H1 (cell line): ENCODE data around the gene TMPRSS4. TPM values are rescaled to one million over a fixed set of nuclear protein-coding genes. Genes with fewer than 3 reads are reported as not detected.

Source experiments
- CTCF ChIA-PET: fragments of 300-600 bp; sonication (Branson Sonifier 250); formaldehyde crosslinking; loops from one replicate; lab custom pipeline; 2021; ENCODE audit not compliant: partially characterized antibody; lab: Charles Lee
- POLR2A ChIA-PET: fragments of 300-600 bp; sonication (Branson Sonifier 250); formaldehyde crosslinking; loops from one replicate; lab custom pipeline; 2021; ENCODE audit warnings: inconsistent platforms; ENCODE audit not compliant: partially characterized antibody; lab: Charles Lee
- DNase-seq, 2 experiments: peaks; one replicate each; pipeline versions ENCODE4 v3.0.0 to v3.0.0-alpha.2; 2010 to 2022; ENCODE audit warnings: low spot score in 2 of 2, low read depth in 1 of 2, mixed read lengths in 1 of 2
- FAIRE-seq: peaks from 2 replicates; lab custom pipeline; 2011; peaks lifted over from hg19 to GRCh38; lab: Jason Lieb, UNC
- H2AFZ ChIP-seq: 2 replicates; pipeline ENCODE4 v1.8.1; 2012; ENCODE audit warnings: low read length, inconsistent platforms
- H2AK5ac ChIP-seq: 2 replicates; pipeline ENCODE4 v1.6.1; 2013; ENCODE audit warnings: low read depth, low read length
- H2BK120ac ChIP-seq: replicated peaks from 2 replicates; pipeline ENCODE3; 2013; ENCODE audit warnings: low read depth, low read length, inconsistent platforms
- H2BK12ac ChIP-seq: 2 replicates; pipeline ENCODE4 v1.6.1; 2013; ENCODE audit warnings: low read depth, low read length
- H2BK15ac ChIP-seq: 2 replicates; pipeline ENCODE4 v1.6.1; 2013; ENCODE audit warnings: low read length
- H2BK20ac ChIP-seq: 2 replicates; pipeline ENCODE4 v1.6.1; 2013; ENCODE audit warnings: low read length
- H2BK5ac ChIP-seq: 2 replicates; pipeline ENCODE4 v1.6.1; 2013; ENCODE audit warnings: low read depth, low read length
- H3K14ac ChIP-seq: 2 replicates; pipeline ENCODE4 v1.6.1; 2013; ENCODE audit warnings: inconsistent platforms; ENCODE audit not compliant: insufficient read length
- H3K18ac ChIP-seq: 2 replicates; pipeline ENCODE4 v1.6.1; 2013; ENCODE audit warnings: low read length; ENCODE audit errors: extremely low read depth
- H3K23ac ChIP-seq: 2 replicates; pipeline ENCODE4 v1.6.1; 2013; ENCODE audit warnings: inconsistent platforms; ENCODE audit not compliant: insufficient read length
- H3K23me2 ChIP-seq: 2 replicates; pipeline ENCODE4 v1.6.1; 2013; ENCODE audit warnings: low read depth, low read length
- H3K27ac ChIP-seq: 2 replicates; pipeline ENCODE4 v1.6.1; 2011; ENCODE audit warnings: low read depth, low read length, inconsistent platforms
- H3K27me3 ChIP-seq, 4 experiments: replicated peaks in 1 of 4; 1 replicate in 1 of 4; 2 replicates in 3 of 4; pipeline versions ENCODE4 v1.6.1 to v1.8.1; 2011 to 2013; ENCODE audit warnings: low read length in 3 of 4, mild to moderate bottlenecking in 3 of 4, inconsistent platforms in 2 of 4, mixed read lengths in 2 of 4, moderate library complexity in 1 of 4; ENCODE audit not compliant: control insufficient read depth in 3 of 4, insufficient read depth in 3 of 4; ENCODE audit errors: extremely low read depth in 1 of 4
- H3K36me3 ChIP-seq, 4 experiments: 2 replicates each; pipeline versions ENCODE4 v1.6.1 to v1.8.1; 2011 to 2013; ENCODE audit warnings: mild to moderate bottlenecking in 4 of 4, low read length in 3 of 4, moderate library complexity in 2 of 4, control low read depth in 1 of 4, inconsistent platforms in 1 of 4; ENCODE audit not compliant: insufficient read depth in 4 of 4, control insufficient read depth in 2 of 4
- H3K4ac ChIP-seq: replicated peaks from 2 replicates; pipeline ENCODE3; 2013; ENCODE audit warnings: low read length, low read depth, mixed read lengths, inconsistent platforms; ENCODE audit not compliant: insufficient read length
- H3K4me1 ChIP-seq, 4 experiments: replicated peaks in 1 of 4; 1 replicate in 1 of 4; 2 replicates in 3 of 4; pipeline versions ENCODE4 v1.6.1 to v1.8.1; 2011 to 2013; ENCODE audit warnings: low read length in 3 of 4, inconsistent platforms in 2 of 4, mixed read lengths in 1 of 4; ENCODE audit not compliant: insufficient read depth in 4 of 4, control insufficient read depth in 3 of 4
- H3K4me2 ChIP-seq, 2 experiments: 2 replicates each; pipeline versions ENCODE4 v1.6.1 to v1.8.1; 2011 to 2013; ENCODE audit warnings: low read depth in 2 of 2, low read length in 2 of 2, control low read depth in 1 of 2, inconsistent platforms in 1 of 2, mild to moderate bottlenecking in 1 of 2; ENCODE audit not compliant: insufficient read depth in 1 of 2
- H3K4me3 ChIP-seq, 4 experiments: fragments of 200-600, 300-600 bp in 1 of 4; sonication (generic), shearing (Covaris generic), sonication (Bioruptor Twin) in 1 of 4; 2 replicates each; pipeline versions ENCODE4 v1.5.1 to v1.8.1; 2011 to 2016; ENCODE audit warnings: low read length in 4 of 4, low read depth in 3 of 4, control low read depth in 2 of 4, inconsistent platforms in 2 of 4, mild to moderate bottlenecking in 2 of 4, mixed read lengths in 1 of 4, moderate library complexity in 1 of 4; ENCODE audit not compliant: insufficient read depth in 2 of 4; ENCODE audit errors: extremely low read depth in 1 of 4
- H3K56ac ChIP-seq: replicated peaks from 2 replicates; pipeline ENCODE3; 2013; ENCODE audit warnings: low read depth, mild to moderate bottlenecking, mixed read lengths, low read length, inconsistent platforms; ENCODE audit not compliant: insufficient read length
- H3K79me1 ChIP-seq: 2 replicates; pipeline ENCODE4 v1.6.1; 2013; ENCODE audit warnings: low read depth, low read length, control low read depth
- H3K79me2 ChIP-seq, 2 experiments: 2 replicates each; pipeline versions ENCODE4 v1.6.1 to v1.8.1; 2012 to 2013; ENCODE audit warnings: low read length in 2 of 2, mild to moderate bottlenecking in 2 of 2, inconsistent platforms in 1 of 2; ENCODE audit not compliant: insufficient read depth in 2 of 2, control insufficient read depth in 1 of 2
- H3K9ac ChIP-seq, 4 experiments: replicated peaks in 1 of 4; 1 replicate in 1 of 4; 2 replicates in 3 of 4; pipeline versions ENCODE4 v1.6.1 to v1.8.1; 2011 to 2013; ENCODE audit warnings: low read depth in 3 of 4, low read length in 3 of 4, control low read depth in 2 of 4, mild to moderate bottlenecking in 2 of 4, moderate library complexity in 2 of 4, inconsistent platforms in 1 of 4; ENCODE audit errors: extremely low read depth in 1 of 4
- H3K9me3 ChIP-seq, 2 experiments: 2 replicates each; pipeline versions ENCODE4 v1.6.1 to v1.8.1; 2012 to 2013; ENCODE audit warnings: mild to moderate bottlenecking in 2 of 2, moderate library complexity in 2 of 2, control low read depth in 1 of 2, inconsistent platforms in 1 of 2, low read depth in 1 of 2, low read length in 1 of 2, mixed read lengths in 1 of 2; ENCODE audit not compliant: insufficient read depth in 2 of 2
- H4K20me1 ChIP-seq, 2 experiments: replicated peaks in 1 of 2; 2 replicates each; pipeline versions ENCODE3 to v1.8.1; 2011 to 2013; ENCODE audit warnings: inconsistent platforms in 2 of 2, low read length in 2 of 2, mild to moderate bottlenecking in 1 of 2; ENCODE audit not compliant: insufficient read depth in 2 of 2, control insufficient read depth in 1 of 2
- H4K5ac ChIP-seq: 2 replicates; pipeline ENCODE4 v1.6.1; 2013; ENCODE audit warnings: low read length, low read depth, mixed read lengths, inconsistent platforms; ENCODE audit not compliant: insufficient read length
- H4K8ac ChIP-seq: 2 replicates; pipeline ENCODE4 v1.8.0; 2013; ENCODE audit warnings: mild to moderate bottlenecking, moderate library complexity, low read length, inconsistent platforms; ENCODE audit not compliant: insufficient read depth; ENCODE audit errors: extremely low read depth
- H4K91ac ChIP-seq: replicated peaks from 2 replicates; pipeline ENCODE3; 2013; ENCODE audit warnings: low read length, mixed read lengths, inconsistent platforms; ENCODE audit not compliant: insufficient read length
- CEBPB ChIP-seq: IDR thresholded peaks from 2 replicates; pipeline ENCODE4 v1.6.1; 2012; ENCODE audit warnings: low read depth, low read length
- CHD1 ChIP-seq: IDR thresholded peaks from 2 replicates; pipeline ENCODE4 v1.6.1; 2012; ENCODE audit warnings: low read depth, low read length, improper control_type of control experiment
- CREB1 ChIP-seq: IDR thresholded peaks from 2 replicates; pipeline ENCODE4 v1.6.1; 2012; ENCODE audit warnings: inconsistent platforms
- E2F6 ChIP-seq: IDR thresholded peaks from 2 replicates; pipeline ENCODE4 v1.6.1; 2012; ENCODE audit warnings: inconsistent platforms
- FOSL1 ChIP-seq: IDR thresholded peaks from 2 replicates; pipeline ENCODE4 v1.6.1; 2011; ENCODE audit warnings: mild to moderate bottlenecking, low read depth, low read length, moderate library complexity; ENCODE audit not compliant: insufficient read depth
- POLR2A ChIP-seq, 2 experiments: IDR thresholded peaks; 1 replicate in 1 of 2; 2 replicates in 1 of 2; pipeline ENCODE4 v1.6.1; 2011; ENCODE audit warnings: low read depth in 2 of 2, low read length in 2 of 2, mild to moderate bottlenecking in 2 of 2; ENCODE audit errors: control extremely low read depth in 1 of 2
- POU5F1 ChIP-seq: IDR thresholded peaks from 2 replicates; pipeline ENCODE4 v1.6.1; 2011; ENCODE audit warnings: low read depth, mild to moderate bottlenecking, low read length, moderate library complexity
- RAD21 ChIP-seq, 2 experiments: IDR thresholded peaks in 1 of 2; conservative IDR thresholded peaks in 1 of 2; 2 replicates each; pipeline ENCODE4 v1.6.1; 2011; ENCODE audit warnings: low read depth in 2 of 2, low read length in 2 of 2, improper control_type of control experiment in 1 of 2, inconsistent platforms in 1 of 2, mild to moderate bottlenecking in 1 of 2, moderate library complexity in 1 of 2
- RBBP5 ChIP-seq: IDR thresholded peaks from 2 replicates; pipeline ENCODE4 v1.7.1; 2012; ENCODE audit warnings: low read depth, mild to moderate bottlenecking, inconsistent platforms, low read length, moderate library complexity, borderline replicate concordance
- RXRA ChIP-seq: IDR thresholded peaks from 2 replicates; pipeline ENCODE4 v1.6.1; 2011; ENCODE audit warnings: low read depth, mild to moderate bottlenecking, low read length, moderate library complexity; ENCODE audit not compliant: insufficient read depth
- SP2 ChIP-seq: IDR thresholded peaks from 2 replicates; pipeline ENCODE4 v1.6.1; 2012; ENCODE audit warnings: mild to moderate bottlenecking, low read length, inconsistent platforms
- SRF ChIP-seq: IDR thresholded peaks from 2 replicates; pipeline ENCODE4 v1.6.1; 2011; ENCODE audit warnings: mild to moderate bottlenecking, low read depth, low read length, moderate library complexity
- TBP ChIP-seq: IDR thresholded peaks from 2 replicates; pipeline ENCODE4 v1.6.1; 2011; ENCODE audit warnings: low read depth, low read length, improper control_type of control experiment
- WGBS, 2 experiments: shearing (Covaris generic) in 1 of 2; methylation state at CpG; one replicate each; pipeline versions ENCODE4 v1.1.6 to v1.1.7; 2013 to 2015; ENCODE audit warnings: low lambda C conversion rate in 2 of 2, mixed read lengths in 2 of 2, inconsistent platforms in 1 of 2, low coverage in 1 of 2, missing lambda C conversion rate in 1 of 2; ENCODE audit not compliant: insufficient replicate concordance in 2 of 2, insufficient coverage in 1 of 2, insufficient read length in 1 of 2; ENCODE audit errors: extremely low coverage in 1 of 2, missing lambda C conversion rate in 1 of 2; 5-methylcytosine and 5-hydroxymethylcytosine counted together
- polyA plus RNA-seq, 7 experiments: library from polyadenylated mRNA; depleted of rRNA in 3 of 7; stranded (reverse) in 5 of 7; unstranded in 2 of 7; fragments of >200 nt in 5 of 7; fragments of 200-250 nt in 2 of 7; gene quantifications; 1 replicate in 5 of 7; 2 replicates in 1 of 7; 4 replicates in 1 of 7; pipeline versions ENCODE4 v1.2.1 to v1.2.3, GENCODE V29; 2011 to 2013; ENCODE audit warnings: missing spikeins in 2 of 7, mixed read lengths in 2 of 7
- total RNA-seq: library from RNA; stranded (reverse); fragmentation: NEBNext Ultra II Directional; extraction: Animal tissue kit (Norgen Biotek cat#: 25700); gene quantifications from 2 replicates; pipeline ENCODE4 v1.2.1, GENCODE V29; 2021

The TMPRSS4 gene
- total and polyA plus RNA-seq, 2 of the 8 experiments (the other 6 are each of a cell fraction or from before 2014, with no cell fraction given) = 0.11 to 0.58 TPM

GRCh38 chr11:118139578-118139977 is 62.7 kb downstream of the TMPRSS4 start:
- no CpG with 5 or more reads among the region's 1 CpG for WGBS, 2 experiments

More at GRCh38 chr11:118139578-118139977, 62.7 kb downstream of the TMPRSS4 start:
- Histone ChIP-seq H3K27me3 (peaks cover 0 to 10% (median 1%) of the 10 kb centered on the region in 4 experiments; a peak in 3 of 7 replicates), H2AK5ac (no peak overlapping the region), H3K27ac (no peak overlapping the region), H3K4me1 (0 out of 7 replicates have a peak, but pooled peaks cover 0 to 2% (median 0%) of the 10 kb centered on the region in 4 experiments), H3K4ac (no peak overlapping the region), H4K91ac (no peak overlapping the region), H4K20me1 (no peaks in the 10 kb centered on the region), H3K23ac (no peak overlapping the region), H2BK12ac (no peak overlapping the region), H3K36me3 (no peaks in the 10 kb centered on the region), H3K79me1 (no peaks in the 10 kb centered on the region), H3K23me2 (no peaks in the 10 kb centered on the region), H2BK15ac (no peak overlapping the region), H3K4me3 (no peak overlapping the region), H3K56ac (no peak overlapping the region), H3K9ac (no peak overlapping the region), H2BK20ac (no peak overlapping the region), H4K8ac (no peak overlapping the region), H2AFZ (no peak overlapping the region), H3K18ac (no peak overlapping the region), H4K5ac (no peak overlapping the region), H3K9me3 (no peaks in the 10 kb centered on the region)
- CTCF ChIA-PET = interaction anchor here (1.3 to 3.3 kb wide), 4 partner anchors 10 to 32 kb away, joined by 3 to 11 read pairs (median 6); no protein-coding TSS in a partner anchor
- POLR2A ChIA-PET = no interaction called here
- FAIRE-seq = no peak
- TF ChIP-seq FOSL1 = no peak
- no peak for TF ChIP-seq CREB1
- no peak for TF ChIP-seq TBP
- TF ChIP-seq POU5F1 = no peak
- TF ChIP-seq SP2 = no peak
- TF ChIP-seq SRF = no peak
- no peak for TF ChIP-seq RBBP5
- TF ChIP-seq RAD21 (IDR thresholded peaks at IDR 0.05 in 1 of 2, conservative IDR thresholded peaks at IDR 0.05 in 1 of 2; ENCODE audit: low read depth in 2 of 2, low read length in 2 of 2) = no peak
- TF ChIP-seq E2F6 = no peak
- TF ChIP-seq RXRA = no peak
- TF ChIP-seq CHD1 = no peak
- TF ChIP-seq POLR2A (IDR thresholded peaks at IDR 0.05; ENCODE audit: control extremely low read depth in 1 of 2, low read depth in 2 of 2, low read length in 2 of 2) = no peak
- TF ChIP-seq CEBPB = no peak
- TF ChIP-seq, all 59 proteins: peak for 0
- no peak overlapping the region for H2BK120ac ChIP-seq
- no peak overlapping the region for H3K4me2 ChIP-seq
- no peaks in the 10 kb centered on the region for H3K79me2 ChIP-seq
- no peak overlapping the region for H2BK5ac ChIP-seq
- no peak overlapping the region for H3K14ac ChIP-seq
- no peak for DNase-seq
